H9 (cell line): Measurements from ENCODE around the gene DKK3. TPM values are rescaled to one million over a fixed set of nuclear protein-coding genes. Genes with fewer than 3 reads are reported as not detected.

Source experiments
- DNase-seq: peaks from one replicate; pipeline ENCODE4 v3.0.0-alpha.2; 2017
- H2AFZ ChIP-seq: one replicate; pipeline ENCODE4 v1.6.1; 2013; ENCODE audit warnings: mild to moderate bottlenecking, low read length, control low read depth, moderate library complexity
- H2AK5ac ChIP-seq: 2 replicates; pipeline ENCODE4 v1.6.1; 2013; ENCODE audit warnings: low read length, control low read depth, mixed read lengths; ENCODE audit not compliant: insufficient read length
- H2BK120ac ChIP-seq: one replicate; pipeline ENCODE4 v1.6.1; 2013; ENCODE audit warnings: low read depth, mild to moderate bottlenecking, low read length, control low read depth, inconsistent platforms; ENCODE audit not compliant: poor library complexity, severe bottlenecking
- H2BK12ac ChIP-seq: 2 replicates; pipeline ENCODE4 v1.6.1; 2013; ENCODE audit warnings: low read length, control low read depth, mixed read lengths, low read depth; ENCODE audit not compliant: insufficient read length
- H2BK15ac ChIP-seq: 2 replicates; pipeline ENCODE4 v1.6.1; 2013; ENCODE audit warnings: low read depth, low read length, control low read depth
- H2BK20ac ChIP-seq: one replicate; pipeline ENCODE4 v1.6.1; 2013; ENCODE audit warnings: low read depth, mild to moderate bottlenecking, low read length, control low read depth, inconsistent platforms; ENCODE audit not compliant: poor library complexity, severe bottlenecking
- H2BK5ac ChIP-seq: 2 replicates; pipeline ENCODE4 v1.6.1; 2013; ENCODE audit warnings: low read length, control low read depth, mixed read lengths; ENCODE audit not compliant: insufficient read length
- H3K14ac ChIP-seq: 2 replicates; pipeline ENCODE4 v1.6.1; 2013; ENCODE audit warnings: low read length, control low read depth; ENCODE audit not compliant: insufficient read depth
- H3K18ac ChIP-seq: 2 replicates; pipeline ENCODE4 v1.6.1; 2013; ENCODE audit warnings: low read depth, mild to moderate bottlenecking, mixed read lengths, low read length, control low read depth; ENCODE audit not compliant: insufficient read length
- H3K23ac ChIP-seq: 2 replicates; pipeline ENCODE4 v1.6.1; 2013; ENCODE audit warnings: low read length, control low read depth, mixed read lengths, low read depth; ENCODE audit not compliant: insufficient read length
- H3K23me2 ChIP-seq: 2 replicates; pipeline ENCODE4 v1.6.1; 2013; ENCODE audit warnings: low read depth, mild to moderate bottlenecking, mixed read lengths, low read length, control low read depth; ENCODE audit not compliant: insufficient read length, poor library complexity, severe bottlenecking
- H3K27ac ChIP-seq: 2 replicates; pipeline ENCODE4 v1.5.1; 2013; ENCODE audit warnings: low read length, control low read depth, mixed read lengths, low read depth; ENCODE audit not compliant: insufficient read length
- H3K27me3 ChIP-seq: 2 replicates; pipeline ENCODE4 v1.6.1; 2013; ENCODE audit warnings: low read length, control low read depth, inconsistent platforms; ENCODE audit not compliant: insufficient read depth
- H3K4ac ChIP-seq: 2 replicates; pipeline ENCODE4 v1.6.1; 2013; ENCODE audit warnings: low read depth, mild to moderate bottlenecking, control low read depth, inconsistent platforms, low read length, moderate library complexity
- H3K4me1 ChIP-seq: 2 replicates; pipeline ENCODE4 v1.6.1; 2013; ENCODE audit warnings: low read length, control low read depth, inconsistent platforms; ENCODE audit not compliant: insufficient read depth
- H3K4me2 ChIP-seq: 2 replicates; pipeline ENCODE4 v1.6.1; 2013; ENCODE audit warnings: low read length, control low read depth, mixed read lengths; ENCODE audit not compliant: insufficient read length, insufficient read depth
- H3K56ac ChIP-seq: 2 replicates; pipeline ENCODE4 v1.6.1; 2013; ENCODE audit warnings: low read depth, mild to moderate bottlenecking, mixed read lengths, low read length, control low read depth; ENCODE audit not compliant: insufficient read length
- H3K79me1 ChIP-seq: 2 replicates; pipeline ENCODE4 v1.6.1; 2013; ENCODE audit warnings: low read depth, mild to moderate bottlenecking, moderate library complexity, low read length, control low read depth, inconsistent platforms; ENCODE audit not compliant: insufficient read depth, poor library complexity, severe bottlenecking
- H3K79me2 ChIP-seq: 2 replicates; pipeline ENCODE4 v1.6.1; 2013; ENCODE audit warnings: low read length, control low read depth, inconsistent platforms; ENCODE audit not compliant: insufficient read depth
- H3K9ac ChIP-seq: 2 replicates; pipeline ENCODE4 v1.6.1; 2013; ENCODE audit warnings: low read length, control low read depth, mixed read lengths; ENCODE audit not compliant: insufficient read length; ENCODE audit errors: extremely low read depth
- H3K9me3 ChIP-seq: one replicate; pipeline ENCODE4 v1.6.1; 2013; ENCODE audit warnings: low read depth, low read length, inconsistent platforms; ENCODE audit not compliant: control insufficient read depth
- H3T11ph ChIP-seq: one replicate; pipeline ENCODE4 v1.6.1; 2013; ENCODE audit warnings: mild to moderate bottlenecking, low read length, control low read depth, inconsistent platforms
- H4K20me1 ChIP-seq: one replicate; pipeline ENCODE4 v1.6.1; 2013; ENCODE audit not compliant: control insufficient read depth, insufficient read length, insufficient read depth
- H4K5ac ChIP-seq: 2 replicates; pipeline ENCODE4 v1.6.1; 2013; ENCODE audit warnings: low read depth, mild to moderate bottlenecking, mixed read lengths, low read length, control low read depth; ENCODE audit not compliant: insufficient read length
- H4K8ac ChIP-seq: replicated peaks from 2 replicates; pipeline ENCODE4 v1.6.1; 2013; ENCODE audit warnings: low read length, control low read depth, mixed read lengths, low read depth; ENCODE audit not compliant: insufficient read length
- H4K91ac ChIP-seq: 2 replicates; pipeline ENCODE4 v1.6.1; 2013; ENCODE audit warnings: low read depth, mild to moderate bottlenecking, moderate library complexity, mixed read lengths, low read length, control low read depth; ENCODE audit not compliant: insufficient read length
- H3K27ac Mint-ChIP-seq, 3 experiments: 2 replicates in 2 of 3; 3 replicates in 1 of 3; pipeline ENCODE4 v1.8.0; 2020 to 2021; ENCODE audit warnings: mixed read lengths in 3 of 3, mild to moderate bottlenecking in 1 of 3, moderate library complexity in 1 of 3
- H3K27me3 Mint-ChIP-seq: 2 replicates; pipeline ENCODE4 v1.8.0; 2021; ENCODE audit warnings: low read depth, mild to moderate bottlenecking, moderate library complexity, mixed read lengths
- H3K36me3 Mint-ChIP-seq, 3 experiments: 2 replicates in 2 of 3; 3 replicates in 1 of 3; pipeline ENCODE4 v1.8.0; 2020 to 2021; ENCODE audit warnings: low read depth in 3 of 3, mixed read lengths in 3 of 3; ENCODE audit not compliant: insufficient read depth in 1 of 3
- H3K4me1 Mint-ChIP-seq, 2 experiments: 2 replicates each; pipeline ENCODE4 v1.8.0; 2020; ENCODE audit warnings: mixed read lengths in 2 of 2
- H3K4me3 Mint-ChIP-seq, 2 experiments: 2 replicates in 1 of 2; 3 replicates in 1 of 2; pipeline ENCODE4 v1.8.0; 2020 to 2021; ENCODE audit warnings: mild to moderate bottlenecking in 2 of 2, mixed read lengths in 2 of 2, moderate library complexity in 1 of 2
- H3K9me3 Mint-ChIP-seq, 2 experiments: 2 replicates in 1 of 2; 3 replicates in 1 of 2; pipeline ENCODE4 v1.8.0; 2020; ENCODE audit warnings: mild to moderate bottlenecking in 2 of 2, mixed read lengths in 2 of 2, moderate library complexity in 1 of 2
- CTCF ChIP-seq: fragments of 200-600 bp; sonication (generic); conservative IDR thresholded peaks from 3 replicates; pipeline ENCODE4 v1.8.0; 2021; ENCODE audit warnings: antibody characterized with exemption, mild to moderate bottlenecking
- WGBS: extraction: QIAGEN DNeasy Blood & Tissue Kit; methylation state at CpG from one replicate; pipeline ENCODE4 v1.1.7; 2013; ENCODE audit warnings: missing lambda C conversion rate, low lambda C conversion rate, mixed read lengths; ENCODE audit not compliant: insufficient read length; ENCODE audit errors: extremely low coverage; 5-methylcytosine and 5-hydroxymethylcytosine counted together
- total RNA-seq: library from RNA; stranded (reverse); gene quantifications from 2 replicates; pipeline ENCODE4 v1.2.1, GENCODE V29; 2021

Gene DKK3
- total RNA-seq, 1 experiment from 2014 or later: 17.1 TPM

- Histone ChIP-seq H3K4me2 (no peak overlapping the region), H3K4ac (no peak overlapping the region), H2BK20ac (no peak overlapping the region), H3K23me2 (no peaks in the 10 kb centered on the region), H3K27ac (no peak overlapping the region), H3K27me3 (no peaks in the 10 kb centered on the region), H2BK15ac (no peak overlapping the region), H3K18ac (no peak overlapping the region), H4K91ac (no peak overlapping the region), H3K9me3 (no peaks in the 10 kb centered on the region), H3T11ph (no peak overlapping the region), H2AK5ac (no peak overlapping the region), H2BK12ac (no peak overlapping the region), H3K79me1 (no peaks in the 10 kb centered on the region), H4K8ac (no peak overlapping the region), H3K23ac (no peak overlapping the region), H2AFZ (no peak overlapping the region), H2BK120ac (no peak overlapping the region), H4K5ac (no peak overlapping the region), H2BK5ac (no peak overlapping the region), H3K56ac (no peak overlapping the region), H3K9ac (no peak overlapping the region), H3K4me1 (no peaks in the 10 kb centered on the region; the same call in 1 of the 2 replicates), H3K79me2 (no peaks in the 10 kb centered on the region), H4K20me1 (no peaks in the 10 kb centered on the region), H3K14ac (no peak overlapping the region)
- H3K4me3 Mint-ChIP-seq: no peak overlapping the region; a peak in 1 of 5 replicates
- H3K27ac Mint-ChIP-seq: peak overlapping the region in 1 of 3 experiments; percentile 79; a peak in 1 of 7 replicates
- no peaks in the 10 kb centered on the region for H3K9me3 Mint-ChIP-seq
- TF ChIP-seq CTCF: no peak
- no CpG with 5 or more reads among the region's 10 CpGs for WGBS
- H3K27me3 Mint-ChIP-seq: no peaks in the 10 kb centered on the region; the same call in 1 of the 2 replicates
- H3K4me1 Mint-ChIP-seq: peaks cover 10 to 12% of the 10 kb centered on the region in 2 experiments
- peaks cover 0 to 12% (median 5%) of the 10 kb centered on the region in 3 experiments; a peak in 3 of 7 replicates for H3K36me3 Mint-ChIP-seq
- peak; percentile 24 for DNase-seq
Measured at GRCh38 chr11:11965656-11966353, 42.6 kb downstream of the DKK3 start.
